Adrenal gland (tissue), 12 donors: ENCODE measurements around the gene BSCL2. TPM values are rescaled to one million over a fixed set of nuclear protein-coding genes. Genes with fewer than 3 reads are reported as not detected.

Experiments
- DNase-seq, 7 donors: peaks; one replicate each; pipeline ENCODE4 v3.0.0-alpha.2; 2019 to 2020
- H3K27ac ChIP-seq, 5 donors: fragments of 200-600 bp; sonication (generic) in 4 of 5; 1 replicate in 3 of 5; 2 replicates in 2 of 5; pipeline versions ENCODE4 v1.5.1 to v1.8.0; 2016 to 2020; ENCODE audit warnings: mild to moderate bottlenecking in 1 of 5
- H3K27me3 ChIP-seq: fragments of 200-600 bp; 2 replicates; pipeline ENCODE4 v1.8.0; 2021
- H3K36me3 ChIP-seq, 2 donors: fragments of 200-600 bp; replicated peaks in 1 of 2; 1 replicate in 1 of 2; 2 replicates in 1 of 2; pipeline versions ENCODE4 v1.5.1 to v1.8.0; 2018 to 2022
- H3K4me1 ChIP-seq, 2 donors: fragments of 200-600 bp; replicated peaks in 1 of 2; 1 replicate in 1 of 2; 2 replicates in 1 of 2; pipeline versions ENCODE4 v1.5.1 to v1.8.0; 2018 to 2021
- H3K4me3 ChIP-seq, 4 donors: fragments of 200-600 bp; sonication (generic) in 3 of 4; one replicate each; pipeline ENCODE4 v1.5.1; 2016 to 2018
- H3K9me3 ChIP-seq, 3 donors: fragments of 200-600 bp; sonication (generic) in 1 of 3; replicated peaks in 1 of 3; 1 replicate in 2 of 3; 2 replicates in 1 of 3; pipeline versions ENCODE4 v1.5.1 to v1.8.0; 2016 to 2021
- CTCF ChIP-seq, 6 experiments: fragments of 450-650 bp in 4 of 6; fragments of 200-600 bp in 2 of 6; sonication (generic) in 1 of 6; IDR thresholded peaks; 1 replicate in 5 of 6; 2 replicates in 1 of 6; pipeline versions ENCODE4 v1.5.1 to v1.8.0; 2016 to 2021; ENCODE audit warnings: antibody characterized with exemption in 6 of 6, mild to moderate bottlenecking in 2 of 6, moderate library complexity in 1 of 6
- POLR2A ChIP-seq, 2 donors: fragments of 450-650 bp; IDR thresholded peaks; one replicate each; pipeline ENCODE4 v1.6.1; 2017; ENCODE audit warnings: antibody characterized with exemption in 2 of 2, mild to moderate bottlenecking in 2 of 2, moderate library complexity in 1 of 2
- WGBS, 4 donors: extraction: QIAGEN DNeasy Blood & Tissue Kit in 2 of 4; methylation state at CpG; one replicate each; pipeline versions ENCODE4 v1.1.5 to v1.1.7; 2013 to 2017; 5-methylcytosine and 5-hydroxymethylcytosine counted together
- intact Hi-C, 2 donors: fragments of 100-400 bp; cut with DNase I; formaldehyde crosslinking; loops; one replicate each; pipeline versions ENCODE4 v1.14.1 to v1.15.0; 2022 to 2023
- polyA plus RNA-seq, 3 donors: library from polyadenylated mRNA; stranded (reverse); fragments of 200-250 nt in 2 of 3; fragments of 350-450 nt in 1 of 3; fragmentation: Illumina TruSeq in 1 of 3; extraction: RNeasy Lipid Tissue Mini Kit (QIAGEN cat#74804) in 1 of 3; gene quantifications; one replicate each; pipeline ENCODE4 v1.2.3, GENCODE V29; 2013 to 2014
- total RNA-seq, 9 donors: library from RNA; depleted of rRNA in 4 of 9; stranded (reverse); fragments of >200 nt in 4 of 9; fragments of 120-200 nt in 1 of 9; fragmentation: NEBNext Ultra II Directional in 1 of 9; extraction: Animal tissue kit (Norgen Biotek cat#: 25700) in 1 of 9; gene quantifications; one replicate each; pipeline versions ENCODE4 v1.1.0 to v1.2.4, GENCODE V29; 2013 to 2023
- donor health status: healthy with polysubstance abuse.
- donor health status: Bipolar disorder and iron deficiency.
- donor health status: DM: yes; HTN: yes; CAD: no.
- donor health status: DM: no; HTN: no; CAD: no.
- donor health status: DM: no; HTN: no; CAD: no.
- donor health status: DM: yes; HTN: yes; CAD: no.

BSCL2 gene
- total and polyA plus RNA-seq, 12 donors, result 77.6 to 653 (median 131) TPM

- Histone ChIP-seq H3K27ac (no peak overlapping the region), H3K27me3 (no peaks in the 10 kb centered on the region), H3K9me3 (no peaks in the 10 kb centered on the region), H3K36me3 (peaks cover 0 to 19% of the 10 kb centered on the region in 2 donors), H3K4me3 (no peak overlapping the region), H3K4me1 (peaks cover 21 to 37% of the 10 kb centered on the region in 2 donors)
- intact Hi-C loops, result no loop called here
- 87 to 95% (median 91%) methylated on average over 9 to 11 of the region's 11 CpGs for WGBS, 4 donors
- DNase-seq, result no peak
- TF ChIP-seq CTCF (IDR thresholded peaks at IDR 0.05), result no peak
- no peak for TF ChIP-seq POLR2A (IDR thresholded peaks at IDR 0.05)
Observed at GRCh38 chr11:62649486-62649885, 57.7 kb downstream of the BSCL2 start.

GRCh38 chr11:62648967-62649364 is 58.3 kb downstream of the BSCL2 start:
- no peak for DNase-seq
- WGBS, 4 donors, result 89 to 93% (median 91%) methylated on average over 11 of the region's 11 CpGs
- Histone ChIP-seq H3K27me3 (no peaks in the 10 kb centered on the region), H3K9me3 (no peaks in the 10 kb centered on the region), H3K4me3 (no peak overlapping the region), H3K36me3 (peaks cover 0 to 24% of the 10 kb centered on the region in 2 donors), H3K4me1 (peaks cover 21 to 37% of the 10 kb centered on the region in 2 donors), H3K27ac (no peak overlapping the region)
- no peak for TF ChIP-seq CTCF (IDR thresholded peaks at IDR 0.05)
- no peak for TF ChIP-seq POLR2A (IDR thresholded peaks at IDR 0.05)
- intact Hi-C loops, result no loop called here

GRCh38 chr11:62648185-62648966 is 58.8 kb downstream of the BSCL2 start:
- peaks cover 0 to 30% of the 10 kb centered on the region in 2 donors for H3K36me3 ChIP-seq
- H3K4me1 ChIP-seq, result peaks cover 21 to 37% of the 10 kb centered on the region in 2 donors
- no peaks in the 10 kb centered on the region for H3K27me3 ChIP-seq
- TF ChIP-seq POLR2A (IDR thresholded peaks at IDR 0.05), result no peak
- no peak for TF ChIP-seq CTCF (IDR thresholded peaks at IDR 0.05)
- WGBS, 4 donors, result 86 to 94% (median 91%) methylated on average over 7 to 24 of the region's 24 CpGs
- no peaks in the 10 kb centered on the region for H3K9me3 ChIP-seq
- no peak overlapping the region for H3K4me3 ChIP-seq
- intact Hi-C loops, result no loop called here
- DNase-seq, result no peak
- H3K27ac ChIP-seq, result no peak overlapping the region

GRCh38 chr11:62647609-62648005 is 59.6 kb downstream of the BSCL2 start:
- no peak overlapping the region for H3K4me3 ChIP-seq
- peaks cover 20 to 36% of the 10 kb centered on the region in 2 donors for H3K4me1 ChIP-seq
- DNase-seq, result no peak
- H3K27me3 ChIP-seq, result no peaks in the 10 kb centered on the region
- intact Hi-C loops, result no loop called here
- 63 to 100% (median 75%) methylated on average over 1 to 6 of the region's 6 CpGs for WGBS, 4 donors
- no peak overlapping the region for H3K27ac ChIP-seq
- no peak for TF ChIP-seq POLR2A (IDR thresholded peaks at IDR 0.05)
- TF ChIP-seq CTCF (IDR thresholded peaks at IDR 0.05), result no peak
- peaks cover 0 to 34% of the 10 kb centered on the region in 2 donors for H3K36me3 ChIP-seq
- H3K9me3 ChIP-seq, result no peaks in the 10 kb centered on the region
